Activated effector memory CD4-positive, alpha-beta T cell treated with Interleukin-2 at 50 U/mL for 16 hours (primary cell): ENCODE results near the gene RTP5.
A peak's percentile ranks its signal among the peaks of the same experiment; 100 is the strongest.

Experiments
- DNase-seq: peaks from one replicate; pipeline ENCODE4 v3.0.0-alpha.2; 2020

The RTP5 gene

DNA sequence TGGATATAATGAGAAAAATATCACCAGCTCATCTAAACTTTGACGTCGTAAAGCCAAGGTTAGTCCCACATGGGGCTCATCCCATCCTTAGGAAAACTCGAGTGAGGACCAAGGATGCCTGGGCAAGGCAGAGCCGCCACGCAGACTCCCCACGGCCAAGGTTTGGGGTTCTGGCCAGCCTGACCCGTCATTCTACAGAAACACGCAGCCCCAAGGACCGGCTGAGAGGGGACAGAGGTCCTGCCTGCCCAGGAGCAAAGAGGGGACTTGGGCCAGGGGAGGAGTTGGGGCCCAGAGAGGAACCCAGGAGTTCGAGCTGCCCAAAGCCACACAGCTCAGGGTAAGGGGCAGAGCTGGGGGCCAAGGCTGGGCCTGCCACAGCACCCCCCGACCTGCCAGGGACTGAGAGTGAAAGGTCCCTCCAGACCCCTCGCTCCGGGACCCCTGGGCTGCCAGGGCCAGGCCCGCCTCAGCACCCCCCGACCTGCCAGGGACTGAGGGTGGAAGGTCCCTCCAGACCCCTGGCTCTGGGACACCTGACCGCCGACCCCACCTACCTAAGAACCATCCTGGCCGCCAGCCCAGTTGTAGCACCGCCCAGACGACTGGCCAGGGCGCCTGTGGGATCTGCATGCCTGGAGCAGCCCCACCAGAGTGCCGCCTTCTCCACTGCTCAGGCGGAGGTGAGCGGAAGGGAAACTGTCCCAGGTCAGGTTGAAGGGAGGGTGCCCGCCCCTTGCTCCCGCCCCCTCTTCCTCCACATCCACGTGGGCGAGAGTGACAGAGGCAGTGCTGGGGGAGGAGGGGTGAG is 11.1 kb upstream of the RTP5 start, which contains the start of gene PDCD1:
PDCD1 (minus strand) TSS at position 689 of the 811 bp plus-strand sequence; CDS start at position 633, 56 bp downstream.
- peak; percentile 58 for DNase-seq

GRCh38 chr2:241859017-241859435 is 10.5 kb upstream of the RTP5 start:
- no peak for DNase-seq

DNA sequence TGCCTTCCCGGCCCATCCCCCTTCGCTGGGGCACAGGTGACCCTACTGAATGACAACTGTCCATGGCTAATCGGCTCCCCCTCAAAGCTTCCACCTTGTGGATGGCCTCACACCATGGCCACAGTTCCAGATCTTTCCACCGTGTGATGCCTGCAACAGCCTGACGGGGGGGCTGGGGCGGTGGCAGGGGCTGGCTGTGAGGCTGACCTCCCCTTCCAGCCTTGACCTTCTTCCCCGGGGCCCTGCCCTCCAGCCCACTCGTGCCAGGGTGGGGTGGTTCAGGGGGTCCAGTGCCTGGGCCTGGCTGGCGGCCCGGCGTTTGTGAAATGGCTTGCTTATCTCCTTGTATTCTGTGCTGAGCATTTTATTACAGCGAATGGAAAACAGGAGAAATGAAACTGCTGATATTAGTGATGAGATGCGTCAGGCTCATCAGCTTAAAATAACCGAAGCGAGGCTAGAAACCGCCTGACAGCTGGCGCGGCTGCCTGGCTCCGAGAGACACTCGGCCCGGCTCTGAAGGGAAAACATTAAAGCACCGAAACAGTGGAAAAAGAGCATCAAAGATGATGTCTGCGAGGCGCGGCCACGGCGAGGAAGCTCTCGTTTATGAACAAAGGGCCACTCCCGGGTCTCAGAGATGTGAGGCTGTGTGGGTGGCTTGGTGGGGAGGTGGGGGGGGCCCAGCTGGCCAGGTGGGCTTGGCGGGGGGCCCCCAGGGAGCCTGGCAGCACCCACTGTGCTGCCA is 9.9 kb upstream of the RTP5 start:
- no peak for DNase-seq

GRCh38 chr2:241860184-241861078 is 9.1 kb upstream of the RTP5 start:
- DNase-seq = no peak

GRCh38 chr2:241861264-241861663 is 8.3 kb upstream of the RTP5 start:
- no peak for DNase-seq

DNA sequence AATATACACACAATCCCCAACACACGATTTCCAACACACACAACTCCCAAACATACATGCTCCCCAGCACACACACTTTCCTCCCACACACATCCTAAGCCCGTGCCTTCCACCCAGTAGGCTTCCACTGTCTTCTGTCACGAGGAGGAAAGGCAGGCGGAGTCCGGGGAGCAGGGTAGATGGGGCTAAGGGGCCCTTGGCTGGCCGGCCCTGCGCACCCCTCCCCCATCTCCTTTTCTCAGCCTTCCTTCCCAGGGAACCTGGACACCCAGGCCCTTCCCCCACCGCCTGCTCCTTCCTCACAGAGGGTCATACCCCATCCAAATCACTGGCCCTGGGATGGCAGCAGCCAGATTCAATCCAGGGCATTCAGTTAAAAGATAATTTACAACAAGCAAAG is 7.4 kb upstream of the RTP5 start:
- no peak for DNase-seq

- no peak for DNase-seq
Measured at GRCh38 chr2:241862775-241863535, 6.6 kb upstream of the RTP5 start.

GRCh38 chr2:241863536-241863954 is 6.0 kb upstream of the RTP5 start:
- DNase-seq = peak; percentile 39

GRCh38 chr2:241864168-241864849 is 5.2 kb upstream of the RTP5 start:
- DNase-seq = no peak

GRCh38 chr2:241864850-241865213 is 4.7 kb upstream of the RTP5 start:
- no peak for DNase-seq

DNA sequence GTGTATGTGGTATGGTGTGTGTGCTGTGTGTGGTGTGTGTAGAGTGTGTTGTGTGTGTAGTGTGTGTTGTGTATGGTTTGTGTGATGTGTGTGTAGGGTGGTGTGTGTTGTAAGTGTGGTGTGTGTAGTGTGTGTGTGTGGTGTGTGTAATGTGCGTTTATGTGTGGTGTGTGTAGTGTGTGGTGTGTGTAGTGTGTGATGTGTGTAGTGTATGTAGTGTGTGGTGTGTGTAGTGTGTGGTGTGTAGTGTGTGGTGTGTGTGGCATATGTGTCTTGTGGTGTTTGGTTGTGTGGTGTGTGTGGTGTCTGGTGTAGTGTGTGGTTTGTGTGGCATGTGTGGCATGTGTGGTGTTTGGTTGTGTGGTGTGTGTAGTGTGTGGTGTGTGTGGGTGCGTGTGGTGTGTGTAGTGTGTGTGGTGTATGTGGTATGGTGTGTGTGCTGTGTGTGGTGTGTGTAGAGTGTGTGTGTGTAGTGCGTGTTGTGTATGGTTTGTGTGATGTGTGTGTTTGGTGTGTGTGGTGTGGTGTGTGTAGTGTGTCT is 4.0 kb upstream of the RTP5 start:
- DNase-seq = no peak

GRCh38 chr2:241865957-241866789 is 3.4 kb upstream of the RTP5 start:
- no peak for DNase-seq

GRCh38 chr2:241866790-241867645 is 2.5 kb upstream of the RTP5 start:
- no peak for DNase-seq

DNA sequence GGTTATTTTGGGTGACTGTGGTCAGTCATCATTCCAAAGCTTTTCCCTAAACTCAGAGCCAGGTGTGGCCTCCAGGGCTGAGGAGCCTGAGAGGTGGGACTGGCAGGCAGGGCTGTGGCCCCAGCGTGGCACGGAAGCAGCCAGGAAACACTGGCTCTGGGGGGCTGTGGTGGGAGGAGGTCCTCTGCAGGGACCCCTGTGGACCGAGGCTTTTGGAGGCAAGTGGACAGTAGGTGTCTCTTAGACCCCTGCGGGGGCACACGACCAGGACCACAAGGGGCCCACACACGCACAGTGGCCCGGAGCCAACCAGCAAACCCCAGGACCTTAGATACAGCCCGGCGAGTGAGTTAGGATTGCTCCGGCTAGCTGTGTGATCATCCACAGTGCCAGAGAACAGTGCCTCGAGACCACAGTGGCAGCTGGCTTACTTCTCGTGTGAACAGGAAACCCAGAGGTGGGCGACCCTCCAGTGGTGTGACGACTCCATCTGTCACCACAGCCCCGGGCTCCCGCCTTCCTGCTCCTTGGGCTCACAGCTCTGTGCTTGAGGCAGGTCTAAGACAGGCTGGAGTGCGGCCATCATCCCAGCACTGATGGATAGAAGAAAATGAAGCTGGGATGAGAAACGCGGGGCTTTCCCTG is 1.6 kb upstream of the RTP5 start:
- DNase-seq = peak; percentile 30

- DNase-seq = no peak
Measured at GRCh38 chr2:241868661-241869081, 858 bp upstream of the RTP5 start.

DNA sequence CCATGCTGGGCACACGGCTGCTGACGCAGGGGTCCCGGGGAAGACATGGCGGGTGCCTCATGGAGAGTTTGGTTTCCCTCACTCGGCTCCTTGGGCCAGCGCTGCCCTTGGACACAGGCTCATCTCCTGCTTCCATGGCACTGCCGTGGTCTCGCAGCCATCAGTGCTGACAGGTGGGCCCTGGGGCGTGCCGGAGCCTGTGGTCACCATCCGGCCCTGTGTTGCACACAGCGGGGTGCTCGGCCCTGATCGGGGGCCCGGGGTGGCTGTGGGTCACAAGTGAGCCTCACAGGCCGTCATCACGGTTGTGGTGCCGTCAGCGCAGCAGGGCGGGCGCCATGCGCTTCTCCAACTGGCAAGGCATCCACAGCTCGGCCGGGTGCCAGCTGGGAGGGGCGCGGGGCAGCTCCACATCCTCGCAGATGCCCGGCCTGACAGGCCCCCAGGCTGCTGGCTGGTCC is 582 bp downstream of the RTP5 start:
- no peak for DNase-seq

DNA sequence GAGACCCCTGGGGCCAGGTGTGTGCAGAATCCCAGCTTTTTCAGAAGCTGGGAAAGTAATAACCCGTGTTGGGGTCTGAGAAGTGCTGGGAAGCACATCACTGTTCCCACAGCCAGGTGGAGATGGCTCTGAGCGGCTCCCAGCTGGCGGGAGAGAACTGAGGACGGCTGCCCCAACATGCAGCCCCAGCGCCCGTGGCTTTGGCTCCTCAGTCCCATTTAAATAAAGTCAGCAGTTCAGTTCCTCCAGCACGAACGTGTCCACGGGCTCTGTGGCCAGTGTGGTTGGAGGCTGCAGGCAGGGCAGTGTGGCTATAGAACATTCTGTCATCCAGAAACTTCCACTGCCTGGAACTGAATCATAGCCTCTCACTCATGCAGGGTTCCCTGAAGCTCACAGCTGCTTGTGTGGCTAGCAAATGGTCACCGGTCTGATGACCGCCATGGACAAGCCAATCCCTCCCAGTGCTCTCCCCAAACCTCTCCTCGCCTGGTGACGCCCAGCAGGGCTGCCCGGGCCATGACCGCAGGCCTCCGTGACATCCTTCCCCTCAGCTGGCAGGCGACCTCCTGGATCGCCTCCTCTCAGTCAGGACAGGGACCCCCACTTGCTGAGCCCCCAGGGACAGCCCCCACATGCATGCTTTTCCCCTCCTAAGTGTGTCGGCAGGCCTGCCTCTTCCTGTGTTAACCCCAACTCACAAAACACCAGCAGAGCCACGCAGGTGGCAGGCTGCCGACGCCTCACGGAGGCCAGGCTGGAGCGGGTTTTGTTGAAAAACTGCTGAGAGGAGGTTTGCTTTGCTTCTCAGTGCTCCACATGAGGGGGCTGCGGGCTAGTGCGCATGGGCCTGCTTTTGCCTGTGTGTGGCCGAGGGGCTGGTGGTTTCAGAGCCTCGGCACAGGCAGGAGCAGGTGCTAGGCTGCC is 1.3 kb downstream of the RTP5 start:
- DNase-seq = no peak
